WTC11 (cell line): ENCODE measurements around the gene FGF11. TPM values are rescaled to one million over a fixed set of nuclear protein-coding genes. Genes with fewer than 3 reads are reported as not detected.

Experiments
- ATAC-seq: fragments of 200-7000 bp; cut with Tn5 transposase; 2 replicates; pipeline ENCODE4 v1.10.0; 2021; ENCODE audit warnings: mild to moderate bottlenecking, moderate library complexity
- CTCF ChIA-PET: fragments of 300-600 bp; sonication (Branson Sonifier 250); formaldehyde crosslinking; loops from one replicate; lab custom pipeline; 2021; ENCODE audit warnings: antibody characterized with exemption; lab: Charles Lee
- POLR2A ChIA-PET: fragments of 350-600 bp; sonication (Branson Sonifier 250); formaldehyde crosslinking; loops from one replicate; lab custom pipeline; 2021; ENCODE audit warnings: antibody characterized with exemption; lab: Charles Lee
- DNase-seq: peaks from one replicate; pipeline ENCODE4 v3.0.0; 2021; ENCODE audit warnings: low spot score
- H3K27ac Mint-ChIP-seq: 2 replicates; pipeline ENCODE4 v1.8.0; 2021; ENCODE audit warnings: mixed read lengths
- H3K27me3 Mint-ChIP-seq: 2 replicates; pipeline ENCODE4 v1.8.0; 2021; ENCODE audit warnings: low read depth, mild to moderate bottlenecking, moderate library complexity, mixed read lengths
- H3K36me3 Mint-ChIP-seq: 2 replicates; pipeline ENCODE4 v1.8.0; 2021; ENCODE audit warnings: mixed read lengths
- H3K4me1 Mint-ChIP-seq: 2 replicates; pipeline ENCODE4 v1.8.0; 2022; ENCODE audit warnings: mixed read lengths
- H3K4me3 Mint-ChIP-seq: 2 replicates; pipeline ENCODE4 v1.8.0; 2021; ENCODE audit warnings: mild to moderate bottlenecking, moderate library complexity, mixed read lengths
- H3K9me3 Mint-ChIP-seq: 2 replicates; pipeline ENCODE4 v1.8.0; 2021; ENCODE audit warnings: mixed read lengths
- AR ChIP-seq: fragments of 250-450 bp; sonication (Bioruptor Pico); IDR thresholded peaks from 2 replicates; pipeline ENCODE4 v1.9.0; 2021; ENCODE audit warnings: mild to moderate bottlenecking
- ARID4B ChIP-seq: sonication (generic); formaldehyde crosslinking; IDR thresholded peaks from 2 replicates; pipeline ENCODE4 v1.8.0; 2023; ENCODE audit warnings: missing genetic modification reagents, mild to moderate bottlenecking, borderline replicate concordance
- CDX4 ChIP-seq: fragments of 250-450 bp; sonication (Bioruptor Pico); IDR thresholded peaks from 2 replicates; pipeline ENCODE4 v1.9.0; 2021; ENCODE audit warnings: moderate library complexity, mild to moderate bottlenecking, inconsistent platforms, borderline replicate concordance
- CREB1 ChIP-seq: sonication (generic); formaldehyde crosslinking; IDR thresholded peaks from 2 replicates; pipeline ENCODE4 v1.8.0; 2023; ENCODE audit warnings: mild to moderate bottlenecking, missing genetic modification reagents
- CREM ChIP-seq: sonication (generic); formaldehyde crosslinking; IDR thresholded peaks from 2 replicates; pipeline ENCODE4 v1.8.1; 2022; ENCODE audit warnings: mild to moderate bottlenecking, missing genetic modification reagents, moderate library complexity
- GRHL2 ChIP-seq: fragments of 250-450 bp; sonication (Bioruptor Pico); IDR thresholded peaks from 2 replicates; pipeline ENCODE4 v1.8.0; 2022; ENCODE audit warnings: mild to moderate bottlenecking, moderate library complexity; ENCODE audit not compliant: insufficient replicate concordance, severe bottlenecking
- JAZF1 ChIP-seq: fragments of 250-450 bp; sonication (Bioruptor Pico); IDR thresholded peaks from 2 replicates; pipeline ENCODE4 v1.9.0; 2021; ENCODE audit warnings: moderate library complexity, mild to moderate bottlenecking, inconsistent platforms
- KAT7 ChIP-seq: sonication (generic); formaldehyde crosslinking; IDR thresholded peaks from 2 replicates; pipeline ENCODE4 v1.8.1; 2023; ENCODE audit warnings: missing genetic modification reagents, mild to moderate bottlenecking, borderline replicate concordance
- MXD4 ChIP-seq: fragments of 250-450 bp; sonication (Bioruptor Pico); IDR thresholded peaks from 2 replicates; pipeline ENCODE4 v1.8.0; 2021; ENCODE audit warnings: mild to moderate bottlenecking, moderate library complexity, borderline replicate concordance
- NFYB ChIP-seq: sonication (generic); formaldehyde crosslinking; conservative IDR thresholded peaks from 2 replicates; pipeline ENCODE4 v1.8.0; 2022; ENCODE audit warnings: low read depth, missing genetic modification reagents
- PRRX2 ChIP-seq: fragments of 250-450 bp; sonication (Bioruptor Pico); IDR thresholded peaks from 2 replicates; pipeline ENCODE4 v1.8.0; 2021; ENCODE audit warnings: mild to moderate bottlenecking
- RORB ChIP-seq: fragments of 250-450 bp; sonication (Bioruptor Pico); IDR thresholded peaks from 2 replicates; pipeline ENCODE4 v1.9.0; 2021; ENCODE audit warnings: mild to moderate bottlenecking
- SMAD4 ChIP-seq: sonication (generic); formaldehyde crosslinking; IDR thresholded peaks from 2 replicates; pipeline ENCODE4 v1.8.0; 2022; ENCODE audit warnings: mild to moderate bottlenecking, missing genetic modification reagents
- TEAD4 ChIP-seq: sonication (generic); formaldehyde crosslinking; IDR thresholded peaks from 2 replicates; pipeline ENCODE4 v1.8.0; 2022; ENCODE audit warnings: mild to moderate bottlenecking, missing genetic modification reagents
- USF1 ChIP-seq: sonication (generic); formaldehyde crosslinking; IDR thresholded peaks from 2 replicates; pipeline ENCODE4 v1.8.0; 2022; ENCODE audit warnings: mild to moderate bottlenecking, missing genetic modification reagents
- ZNF121 ChIP-seq: sonication (generic); formaldehyde crosslinking; IDR thresholded peaks from 2 replicates; pipeline ENCODE4 v1.8.0; 2023; ENCODE audit warnings: missing genetic modification reagents
- ZNF138 ChIP-seq: sonication (generic); formaldehyde crosslinking; conservative IDR thresholded peaks from 2 replicates; pipeline ENCODE4 v1.8.1; 2022; ENCODE audit warnings: mild to moderate bottlenecking, moderate library complexity, missing genetic modification reagents
- ZNF512 ChIP-seq: sonication (generic); formaldehyde crosslinking; IDR thresholded peaks from 2 replicates; pipeline ENCODE4 v1.8.1; 2022; ENCODE audit warnings: missing genetic modification reagents, borderline replicate concordance
- total RNA-seq: library from RNA; stranded (reverse); gene quantifications from 3 replicates; pipeline ENCODE4 v1.2.3, GENCODE V29; 2021

Gene FGF11
- total RNA-seq, 1 experiment from 2014 or later, result 19.8 TPM

- no peaks in the 10 kb centered on the region; the same call in 1 of the 2 replicates for H3K27me3 Mint-ChIP-seq
- CTCF ChIA-PET, result interaction anchor here (0.7 to 3.5 kb wide), 7 partner anchors 14 to 153 kb away, joined by 3 to 25 read pairs (median 7); partner anchors contain the start of gene PLSCR3
- POLR2A ChIA-PET, result interaction anchor here (0.8 to 1.8 kb wide), 3 partner anchors 14 to 76 kb away, joined by 3 to 5 read pairs (median 4); partner anchors contain the start of genes CHRNB1 and PLSCR3
- H3K4me1 Mint-ChIP-seq, result peaks cover 35% of the 10 kb centered on the region
- no peak for ATAC-seq
- H3K36me3 Mint-ChIP-seq, result peaks cover 19% of the 10 kb centered on the region
- peak within 1 kb of the TSS; percentile 53 for H3K4me3 Mint-ChIP-seq
- no peak for TF ChIP-seq ZNF512 (CRISPR knock-in tag)
- no peak for TF ChIP-seq MXD4 (CRISPR knock-in tag)
- TF ChIP-seq JAZF1 (CRISPR knock-in tag), result no peak
- TF ChIP-seq CDX4 (CRISPR knock-in tag), result no peak
- TF ChIP-seq ZNF121 (CRISPR knock-in tag), result no peak
- DNase-seq, result no peak
- H3K9me3 Mint-ChIP-seq, result no peaks in the 10 kb centered on the region
- H3K27ac Mint-ChIP-seq, result no peak within 1 kb of the TSS
Measured at GRCh38 chr17:7407485-7408251, 31.6 kb upstream of the FGF11 start, which contains the start of gene NLGN2. Gene NLGN2, plus strand, starts transcription at chr17:7407845. Its CDS starts 411 bp downstream, at chr17:7408256.

GRCh38 chr17:7408252-7408727 lies 31.0 kb upstream of the FGF11 start:
- Mint-ChIP-seq H3K27ac (no peak overlapping the region), H3K4me3 (peak overlapping the region; percentile 48), H3K9me3 (no peaks in the 10 kb centered on the region), H3K4me1 (peaks cover 33% of the 10 kb centered on the region), H3K36me3 (peaks cover 19% of the 10 kb centered on the region)
- ATAC-seq, result no peak
- CTCF ChIA-PET, result interaction anchor here (1.1 to 3.5 kb wide), 6 partner anchors 12 to 115 kb away, joined by 3 to 25 read pairs (median 4); partner anchors contain the start of genes PLSCR3 and SPEM1
- no peak for DNase-seq
- POLR2A ChIA-PET, result interaction anchor here (1.8 kb wide), 1 partner anchor 37 kb away, joined by 5 read pairs; the partner anchor contains the start of gene CHRNB1
- TF ChIP-seq CREM (CRISPR knock-in tag), result no peak
- TF ChIP-seq AR (CRISPR knock-in tag), result no peak
- no peak for TF ChIP-seq GRHL2 (CRISPR knock-in tag)
- TF ChIP-seq JAZF1 (CRISPR knock-in tag), result no peak
- TF ChIP-seq KAT7 (CRISPR knock-in tag), result no peak
- TF ChIP-seq CREB1 (CRISPR knock-in tag), result no peak
- TF ChIP-seq NFYB (CRISPR knock-in tag), result no peak
- no peak for TF ChIP-seq PRRX2 (CRISPR knock-in tag)
- TF ChIP-seq, all 79 proteins: peak for 0
- no peaks in the 10 kb centered on the region; the same call in 1 of the 2 replicates for H3K27me3 Mint-ChIP-seq

GRCh38 chr17:7408863-7409262 lies 30.4 kb upstream of the FGF11 start:
- POLR2A ChIA-PET, result interaction anchor here (0.6 to 1.8 kb wide), 2 partner anchors 36 to 110 kb away, joined by 3 to 5 read pairs; partner anchors contain the start of gene CHRNB1
- Mint-ChIP-seq H3K4me1 (peaks cover 33% of the 10 kb centered on the region), H3K27me3 (no peaks in the 10 kb centered on the region; the same call in 1 of the 2 replicates), H3K36me3 (peaks cover 19% of the 10 kb centered on the region), H3K4me3 (peak overlapping the region; percentile 53; the same call in 1 of the 2 replicates), H3K9me3 (no peaks in the 10 kb centered on the region), H3K27ac (no peak overlapping the region; the same call in 1 of the 2 replicates)
- ATAC-seq (no peak), DNase-seq (no peak)
- CTCF ChIA-PET, result interaction anchor here (0.9 to 3.5 kb wide), 6 partner anchors 12 to 115 kb away, joined by 3 to 25 read pairs (median 4); partner anchors contain the start of genes PLSCR3, SPEM1 and TMEM102
- TF ChIP-seq ZNF138 (CRISPR knock-in tag) (no peak), TEAD4 (CRISPR knock-in tag) (no peak), ARID4B (no peak), RORB (no peak), SMAD4 (CRISPR knock-in tag) (no peak), USF1 (CRISPR knock-in tag) (no peak), KAT7 (CRISPR knock-in tag) (no peak)
